Eye (tissue), 1 donor: ENCODE data around the gene ARID1B.

Experiments used
- DNase-seq: peaks from one replicate; pipeline ENCODE4 v3.0.0-alpha.2; 2015

ARID1B gene

DNA sequence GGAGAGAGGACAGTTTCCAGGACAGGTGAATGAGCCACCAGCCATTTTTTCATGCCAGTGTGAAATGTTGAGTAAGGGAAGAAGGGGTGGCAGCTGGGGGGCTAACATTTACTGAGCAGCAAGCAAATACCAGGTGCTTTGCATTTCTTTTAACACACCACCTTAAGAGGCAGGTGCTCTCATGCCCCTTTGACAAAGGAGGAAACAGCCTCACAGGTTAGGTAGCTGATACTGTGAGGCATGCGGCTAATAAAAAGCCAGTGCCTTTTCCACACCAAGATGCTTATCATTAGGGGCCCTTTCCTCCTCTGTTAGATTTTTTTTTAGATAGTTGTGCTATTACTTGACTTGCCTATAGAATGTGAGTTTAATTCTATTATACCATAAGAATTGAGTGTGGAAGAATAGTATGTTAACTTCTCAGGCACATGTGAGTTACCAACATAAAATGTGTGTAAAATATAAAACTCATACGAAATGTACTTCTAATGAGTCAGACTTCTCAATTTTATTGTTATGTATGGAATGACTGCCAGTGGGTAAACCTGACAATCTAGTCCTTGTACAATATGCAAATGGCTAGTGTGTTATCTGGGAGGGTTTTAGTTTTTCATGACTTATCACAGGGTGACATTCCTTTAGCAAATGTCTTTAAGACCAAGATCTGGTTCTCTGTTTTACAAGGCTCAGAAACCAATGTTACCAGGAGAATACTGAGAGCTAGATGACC is 286.2 kb downstream of the ARID1B start:
- DNase-seq, result no peak

GRCh38 chr6:157063923-157064322 is 286.7 kb downstream of the ARID1B start:
- DNase-seq, result peak; percentile 72

DNA sequence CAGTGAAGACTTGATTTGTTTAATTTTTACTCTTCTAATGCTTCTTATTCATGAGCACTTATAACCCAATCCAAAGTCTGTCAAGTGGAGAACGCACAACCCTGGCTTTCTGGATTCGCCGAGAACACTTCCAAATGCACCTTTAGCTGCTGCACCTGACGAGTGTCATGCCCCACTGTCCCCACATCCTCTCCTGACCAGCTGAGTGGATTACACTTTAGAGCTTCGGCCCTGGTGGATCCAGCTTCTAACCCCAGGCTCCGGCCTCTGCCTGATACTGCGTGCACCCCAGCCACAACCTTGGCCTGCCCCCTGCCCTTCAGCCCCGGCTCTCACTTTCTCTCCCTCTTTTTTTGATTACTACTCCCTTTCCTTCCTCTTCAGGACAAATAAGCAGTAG is 287.3 kb downstream of the ARID1B start:
- no peak for DNase-seq

DNA sequence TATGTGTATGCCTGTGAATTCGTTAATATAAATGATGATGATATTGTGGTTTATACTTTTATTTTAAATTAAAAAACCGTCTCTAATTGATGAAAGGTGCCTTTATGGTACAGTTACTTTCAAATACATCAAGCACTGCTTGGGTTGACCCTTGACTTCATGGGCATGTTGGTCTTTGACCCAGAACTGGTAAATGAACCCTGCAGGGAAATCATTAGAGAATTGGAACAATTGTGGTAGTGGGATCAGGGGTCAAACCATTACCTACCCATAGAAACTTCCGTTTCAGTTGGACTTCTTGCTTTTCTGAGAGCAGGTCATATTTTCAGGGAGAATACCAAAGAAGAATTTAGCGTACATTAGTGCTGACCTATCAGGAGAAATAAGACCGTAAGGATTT is 288.2 kb downstream of the ARID1B start:
- no peak for DNase-seq

- no peak for DNase-seq
These were observed 289.8 kb downstream of the ARID1B start for GRCh38 chr6:157066781-157067491.

- DNase-seq, result peak; percentile 63
These were observed 290.3 kb downstream of the ARID1B start for GRCh38 chr6:157067507-157067906.

GRCh38 chr6:157068691-157069324 is 291.6 kb downstream of the ARID1B start:
- DNase-seq, result no peak

- peak; percentile 65 for DNase-seq
These were observed 292.4 kb downstream of the ARID1B start for GRCh38 chr6:157069585-157069984.

GRCh38 chr6:157070403-157071107 is 293.4 kb downstream of the ARID1B start:
- peak; percentile 93 for DNase-seq

- no peak for DNase-seq
These were observed 294.9 kb downstream of the ARID1B start for GRCh38 chr6:157072128-157072527.

DNA sequence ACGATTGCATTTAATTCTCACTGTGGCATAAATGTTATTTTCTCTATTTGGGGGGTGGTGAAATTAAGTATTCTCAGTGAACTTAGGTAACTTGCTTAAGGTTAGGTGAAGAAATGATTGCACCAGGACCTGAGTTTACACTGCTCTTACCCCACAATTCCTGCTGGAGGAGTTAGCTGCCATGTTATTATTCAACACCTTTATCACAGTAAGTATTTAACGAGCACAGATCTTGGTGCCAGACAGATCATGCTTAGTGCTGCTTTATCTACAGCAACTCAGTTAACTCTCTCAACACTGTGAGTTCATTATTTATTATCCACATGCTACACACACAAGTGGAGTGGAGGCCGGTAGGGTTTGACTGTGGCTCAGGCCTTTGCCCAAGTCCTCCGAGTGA is 296.4 kb downstream of the ARID1B start:
- no peak for DNase-seq

GRCh38 chr6:157074969-157075368 is 297.8 kb downstream of the ARID1B start:
- no peak for DNase-seq

- DNase-seq, result no peak
These were observed 298.6 kb downstream of the ARID1B start for GRCh38 chr6:157075549-157076450.

- DNase-seq, result no peak
These were observed 299.3 kb downstream of the ARID1B start for GRCh38 chr6:157076451-157076822.

DNA sequence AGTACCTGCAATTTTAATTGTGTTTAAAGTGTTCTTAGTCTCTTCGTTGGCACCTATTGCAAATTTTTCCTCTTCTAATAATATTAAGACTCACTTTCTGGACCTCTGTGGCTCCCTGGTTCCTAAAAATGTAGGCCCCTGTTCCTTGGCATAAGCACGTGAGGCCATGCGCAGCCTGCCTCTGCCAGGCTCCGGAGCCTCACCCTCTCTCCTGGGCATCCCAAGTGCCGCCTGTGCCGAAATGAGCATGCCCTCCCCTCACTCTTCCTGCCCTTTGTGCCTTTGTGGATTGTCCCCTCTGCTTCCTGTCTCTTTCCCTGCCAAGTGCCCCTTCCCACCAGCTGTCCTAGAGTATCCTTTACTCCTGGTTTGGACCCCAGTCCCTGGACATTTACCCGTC is 300.1 kb downstream of the ARID1B start:
- no peak for DNase-seq

GRCh38 chr6:157078326-157078725 is 301.1 kb downstream of the ARID1B start:
- DNase-seq, result no peak

DNA sequence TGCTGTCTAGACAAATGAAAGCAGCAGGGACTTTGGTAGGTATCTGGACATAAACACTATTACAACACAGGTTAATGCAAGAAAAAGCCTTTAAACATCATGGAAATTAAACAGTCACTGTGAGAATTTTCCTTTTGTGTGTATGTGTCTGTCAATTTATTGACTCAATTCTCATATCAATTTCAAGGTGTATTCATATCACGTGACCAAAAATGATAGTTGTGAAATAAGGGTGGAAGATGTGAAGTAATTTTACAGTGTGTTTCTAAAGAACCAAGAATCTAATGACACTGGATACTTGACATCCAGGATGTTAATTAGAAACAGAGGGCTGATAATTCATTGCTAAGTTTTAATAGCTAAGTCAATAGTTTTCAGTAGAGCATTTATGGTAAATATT is 302.1 kb downstream of the ARID1B start:
- no peak for DNase-seq

DNA sequence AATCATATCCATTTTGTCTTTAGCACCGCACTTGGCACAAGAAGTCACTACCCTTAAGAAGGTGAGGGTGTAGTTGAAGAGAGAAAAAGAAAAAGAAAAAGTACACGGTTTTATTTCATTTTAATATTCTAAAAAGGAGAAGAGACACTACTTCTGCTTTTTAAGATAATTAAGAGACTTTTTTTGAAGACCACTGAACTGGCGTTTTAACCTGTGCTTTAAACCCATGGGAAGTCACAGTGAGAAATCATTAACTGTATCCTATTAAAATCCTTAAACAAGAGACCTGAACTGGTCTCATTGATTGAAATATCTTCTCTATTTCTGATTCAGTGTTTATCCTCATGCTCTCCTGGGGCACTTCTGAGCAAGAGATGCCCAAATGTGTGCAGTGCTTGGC is 302.6 kb downstream of the ARID1B start:
- DNase-seq, result no peak

DNA sequence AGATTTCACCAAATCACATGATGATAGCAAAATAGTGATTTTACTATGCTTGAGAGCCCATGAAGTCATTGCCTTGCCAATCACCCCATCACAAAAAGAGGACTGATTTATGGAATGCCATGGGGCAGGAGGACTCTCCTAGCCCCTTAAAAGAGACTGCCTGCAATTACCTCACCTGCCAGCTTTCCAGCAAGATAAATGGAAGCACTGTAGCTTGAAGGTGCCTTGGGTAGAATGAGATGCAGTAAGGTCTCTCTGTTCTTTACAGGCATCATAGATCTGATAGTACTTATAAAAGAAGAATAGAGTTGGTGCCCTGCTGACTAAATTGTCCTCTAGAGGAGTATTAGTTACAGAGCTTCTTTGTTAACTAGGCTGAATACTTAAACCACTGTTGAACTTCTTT is 303.8 kb downstream of the ARID1B start:
- DNase-seq, result no peak

DNA sequence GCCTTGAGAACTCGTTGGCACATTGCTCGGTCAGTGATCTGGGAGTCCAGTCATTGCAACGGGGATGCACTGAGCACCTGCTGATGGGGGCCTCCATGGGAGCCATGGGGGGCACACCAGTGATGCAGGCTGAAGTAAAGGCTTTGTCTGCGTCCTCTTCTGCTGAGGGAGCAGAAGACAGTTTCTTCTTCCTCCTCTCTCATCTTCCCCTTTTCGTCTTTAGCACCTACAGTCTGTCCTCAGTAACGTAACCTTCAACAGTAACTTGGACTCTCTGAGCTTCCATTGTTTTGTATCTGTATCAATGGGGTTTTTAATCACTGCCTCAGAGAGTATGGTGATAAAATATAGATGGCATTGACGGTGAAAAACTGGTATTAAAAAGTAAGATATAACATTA is 306.2 kb downstream of the ARID1B start:
- DNase-seq, result no peak

DNA sequence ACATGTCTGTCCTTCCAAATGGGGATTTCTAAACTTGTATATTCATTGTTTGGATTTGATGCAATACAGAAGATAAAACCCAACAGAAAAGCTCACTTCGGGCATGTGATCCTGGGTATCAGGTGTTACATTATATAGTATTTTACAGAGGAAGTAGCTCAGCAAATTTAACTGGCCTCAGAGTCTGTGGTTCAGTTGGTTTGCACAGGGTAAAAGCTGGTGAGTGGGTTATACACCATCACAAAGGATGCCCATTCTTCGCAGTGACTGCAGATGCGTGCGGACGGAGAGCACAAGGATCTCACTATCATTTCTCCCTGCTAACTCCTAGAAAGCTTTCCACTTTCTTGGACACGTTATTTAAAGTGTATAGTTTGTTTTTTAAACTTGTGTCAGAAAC is 309.5 kb downstream of the ARID1B start:
- no peak for DNase-seq

DNA sequence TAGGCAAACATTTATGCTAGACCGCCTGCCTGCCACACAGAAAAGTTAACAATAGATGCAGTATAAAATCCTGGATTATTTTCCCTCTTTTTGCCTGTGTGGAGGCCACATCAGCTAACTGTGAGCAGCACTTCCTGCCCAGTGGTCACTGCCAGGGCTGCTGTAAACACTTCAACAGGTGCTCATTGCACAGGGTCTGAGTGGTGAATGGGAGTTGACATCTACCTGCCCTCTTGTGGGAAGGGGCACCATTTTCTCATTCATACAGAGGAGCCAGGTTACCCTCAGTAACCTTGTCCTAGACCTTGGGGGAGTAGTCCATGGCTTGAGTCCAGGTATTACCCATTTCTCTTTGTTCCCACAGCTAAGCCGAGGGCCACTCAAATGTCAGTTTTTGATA is 310.8 kb downstream of the ARID1B start:
- DNase-seq, result no peak
